HL-60 (cell line): ENCODE results near the gene PTPRD.

Experiments
- TF ChIP-seq, protein P1 (sequence below): IDR thresholded peaks from one replicate; pipeline ENCODE4 v1.5.1; 2011; ENCODE audit warnings: low read length, control low read depth, inconsistent platforms; ENCODE audit not compliant: insufficient read depth
- TF ChIP-seq, protein P2 (sequence below): IDR thresholded peaks from 2 replicates; pipeline ENCODE4 v1.6.1; 2012; ENCODE audit warnings: low read depth; ENCODE audit not compliant: insufficient replicate concordance

DNA sequence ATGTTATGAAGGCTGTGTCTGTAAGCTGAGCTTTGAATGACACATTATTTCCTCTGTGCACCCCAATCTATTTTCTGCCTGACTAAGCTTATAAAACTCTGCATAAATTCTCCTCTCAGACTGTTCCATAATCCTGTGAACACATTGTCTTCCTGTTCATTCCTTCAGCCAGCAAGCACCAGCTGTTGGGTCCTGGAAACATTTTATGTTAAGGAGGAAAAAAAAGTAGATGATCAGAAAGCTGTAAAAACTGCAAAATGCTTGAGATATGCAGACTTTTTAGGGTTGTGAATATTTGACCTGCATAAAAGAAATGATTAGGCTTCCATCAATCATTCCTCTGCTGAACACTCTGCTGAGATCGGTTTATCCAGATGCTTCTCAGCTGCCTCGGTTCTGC, 1567.2 kb downstream of the PTPRD start:
- TF ChIP-seq, protein P1, sequence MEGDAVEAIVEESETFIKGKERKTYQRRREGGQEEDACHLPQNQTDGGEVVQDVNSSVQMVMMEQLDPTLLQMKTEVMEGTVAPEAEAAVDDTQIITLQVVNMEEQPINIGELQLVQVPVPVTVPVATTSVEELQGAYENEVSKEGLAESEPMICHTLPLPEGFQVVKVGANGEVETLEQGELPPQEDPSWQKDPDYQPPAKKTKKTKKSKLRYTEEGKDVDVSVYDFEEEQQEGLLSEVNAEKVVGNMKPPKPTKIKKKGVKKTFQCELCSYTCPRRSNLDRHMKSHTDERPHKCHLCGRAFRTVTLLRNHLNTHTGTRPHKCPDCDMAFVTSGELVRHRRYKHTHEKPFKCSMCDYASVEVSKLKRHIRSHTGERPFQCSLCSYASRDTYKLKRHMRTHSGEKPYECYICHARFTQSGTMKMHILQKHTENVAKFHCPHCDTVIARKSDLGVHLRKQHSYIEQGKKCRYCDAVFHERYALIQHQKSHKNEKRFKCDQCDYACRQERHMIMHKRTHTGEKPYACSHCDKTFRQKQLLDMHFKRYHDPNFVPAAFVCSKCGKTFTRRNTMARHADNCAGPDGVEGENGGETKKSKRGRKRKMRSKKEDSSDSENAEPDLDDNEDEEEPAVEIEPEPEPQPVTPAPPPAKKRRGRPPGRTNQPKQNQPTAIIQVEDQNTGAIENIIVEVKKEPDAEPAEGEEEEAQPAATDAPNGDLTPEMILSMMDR: no peak
- TF ChIP-seq, protein P2, sequence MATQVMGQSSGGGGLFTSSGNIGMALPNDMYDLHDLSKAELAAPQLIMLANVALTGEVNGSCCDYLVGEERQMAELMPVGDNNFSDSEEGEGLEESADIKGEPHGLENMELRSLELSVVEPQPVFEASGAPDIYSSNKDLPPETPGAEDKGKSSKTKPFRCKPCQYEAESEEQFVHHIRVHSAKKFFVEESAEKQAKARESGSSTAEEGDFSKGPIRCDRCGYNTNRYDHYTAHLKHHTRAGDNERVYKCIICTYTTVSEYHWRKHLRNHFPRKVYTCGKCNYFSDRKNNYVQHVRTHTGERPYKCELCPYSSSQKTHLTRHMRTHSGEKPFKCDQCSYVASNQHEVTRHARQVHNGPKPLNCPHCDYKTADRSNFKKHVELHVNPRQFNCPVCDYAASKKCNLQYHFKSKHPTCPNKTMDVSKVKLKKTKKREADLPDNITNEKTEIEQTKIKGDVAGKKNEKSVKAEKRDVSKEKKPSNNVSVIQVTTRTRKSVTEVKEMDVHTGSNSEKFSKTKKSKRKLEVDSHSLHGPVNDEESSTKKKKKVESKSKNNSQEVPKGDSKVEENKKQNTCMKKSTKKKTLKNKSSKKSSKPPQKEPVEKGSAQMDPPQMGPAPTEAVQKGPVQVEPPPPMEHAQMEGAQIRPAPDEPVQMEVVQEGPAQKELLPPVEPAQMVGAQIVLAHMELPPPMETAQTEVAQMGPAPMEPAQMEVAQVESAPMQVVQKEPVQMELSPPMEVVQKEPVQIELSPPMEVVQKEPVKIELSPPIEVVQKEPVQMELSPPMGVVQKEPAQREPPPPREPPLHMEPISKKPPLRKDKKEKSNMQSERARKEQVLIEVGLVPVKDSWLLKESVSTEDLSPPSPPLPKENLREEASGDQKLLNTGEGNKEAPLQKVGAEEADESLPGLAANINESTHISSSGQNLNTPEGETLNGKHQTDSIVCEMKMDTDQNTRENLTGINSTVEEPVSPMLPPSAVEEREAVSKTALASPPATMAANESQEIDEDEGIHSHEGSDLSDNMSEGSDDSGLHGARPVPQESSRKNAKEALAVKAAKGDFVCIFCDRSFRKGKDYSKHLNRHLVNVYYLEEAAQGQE: no peak
